ENCODE data around the gene NPC2.

The NPC2 gene

GRCh38 chr14:74528886-74529285 lies 35.8 kb upstream of the NPC2 start:
- Histone ChIP-seq H3K4me3 (ENCODE audit: low read length) (no peak overlapping the region), H3K27me3 (ENCODE audit: insufficient read depth, low read length) (no peaks in the 10 kb centered on the region), H3K36me3 (ENCODE audit: insufficient read depth, low read length) (no peaks in the 10 kb centered on the region), H3K27ac (ENCODE audit: low read depth, low read length) (no peak overlapping the region), H3K4me1 (ENCODE audit: insufficient read depth, low read length) (no peaks in the 10 kb centered on the region), H3K9me3 (ENCODE audit: insufficient read depth, low read depth, low read length) (no peaks in the 10 kb centered on the region), H3K9ac (ENCODE audit: low read depth, low read length) (no peak overlapping the region)
- 93% methylated on average over 10 of the region's 10 CpGs for WGBS

- whole genome bisulfite sequencing = 93% methylated on average over 14 of the region's 14 CpGs
- Histone ChIP-seq H3K4me1 (ENCODE audit: insufficient read depth, low read length) (no peaks in the 10 kb centered on the region), H3K27me3 (ENCODE audit: insufficient read depth, low read length) (no peaks in the 10 kb centered on the region), H3K27ac (ENCODE audit: low read depth, low read length) (no peak overlapping the region), H3K9ac (ENCODE audit: low read depth, low read length) (no peak overlapping the region), H3K4me3 (ENCODE audit: low read length) (no peak overlapping the region), H3K9me3 (ENCODE audit: insufficient read depth, low read depth, low read length) (no peaks in the 10 kb centered on the region), H3K36me3 (ENCODE audit: insufficient read depth, low read length) (no peaks in the 10 kb centered on the region)
Measured at GRCh38 chr14:74528406-74528805, 35.3 kb upstream of the NPC2 start.

GRCh38 chr14:74527736-74528280 lies 34.7 kb upstream of the NPC2 start:
- Histone ChIP-seq H3K9me3 (ENCODE audit: insufficient read depth, low read depth, low read length) (no peaks in the 10 kb centered on the region), H3K27ac (ENCODE audit: low read depth, low read length) (no peak overlapping the region), H3K27me3 (ENCODE audit: insufficient read depth, low read length) (no peaks in the 10 kb centered on the region), H3K4me3 (ENCODE audit: low read length) (no peak overlapping the region), H3K4me1 (ENCODE audit: insufficient read depth, low read length) (no peaks in the 10 kb centered on the region), H3K9ac (ENCODE audit: low read depth, low read length) (no peak overlapping the region), H3K36me3 (ENCODE audit: insufficient read depth, low read length) (no peaks in the 10 kb centered on the region)
- WGBS = 87% methylated on average over 9 of the region's 10 CpGs

GRCh38 chr14:74526854-74527585 lies 33.9 kb upstream of the NPC2 start:
- Histone ChIP-seq H3K4me3 (ENCODE audit: low read length) (no peak overlapping the region), H3K9me3 (ENCODE audit: insufficient read depth, low read depth, low read length) (no peaks in the 10 kb centered on the region), H3K9ac (ENCODE audit: low read depth, low read length) (no peak overlapping the region), H3K27me3 (ENCODE audit: insufficient read depth, low read length) (no peaks in the 10 kb centered on the region), H3K4me1 (ENCODE audit: insufficient read depth, low read length) (no peaks in the 10 kb centered on the region), H3K27ac (ENCODE audit: low read depth, low read length) (no peak overlapping the region), H3K36me3 (ENCODE audit: insufficient read depth, low read length) (no peaks in the 10 kb centered on the region)
- WGBS = 88% methylated on average over 10 of the region's 10 CpGs

GRCh38 chr14:74525361-74525851 lies 32.3 kb upstream of the NPC2 start:
- WGBS = 76% methylated on average over 4 of the region's 4 CpGs
- no peak overlapping the region for H3K9ac ChIP-seq (ENCODE audit: low read depth, low read length)
- H3K27ac ChIP-seq (ENCODE audit: low read depth, low read length) = no peak overlapping the region

GRCh38 chr14:74524812-74525135 lies 31.7 kb upstream of the NPC2 start:
- no peak overlapping the region for H3K27ac ChIP-seq (ENCODE audit: low read depth, low read length)
- no peaks in the 10 kb centered on the region for H3K36me3 ChIP-seq (ENCODE audit: insufficient read depth, low read length)
- H3K9me3 ChIP-seq (ENCODE audit: insufficient read depth, low read depth, low read length) = no peaks in the 10 kb centered on the region
- no peaks in the 10 kb centered on the region for H3K4me1 ChIP-seq (ENCODE audit: insufficient read depth, low read length)
- H3K4me3 ChIP-seq (ENCODE audit: low read length) = no peak overlapping the region
- H3K27me3 ChIP-seq (ENCODE audit: insufficient read depth, low read length) = no peaks in the 10 kb centered on the region
- H3K9ac ChIP-seq (ENCODE audit: low read depth, low read length) = no peak overlapping the region

More at GRCh38 chr14:74525361-74525851, 32.3 kb upstream of the NPC2 start:
- Histone ChIP-seq H3K36me3 (ENCODE audit: insufficient read depth, low read length) (no peaks in the 10 kb centered on the region), H3K9me3 (ENCODE audit: insufficient read depth, low read depth, low read length) (no peaks in the 10 kb centered on the region), H3K27me3 (ENCODE audit: insufficient read depth, low read length) (no peaks in the 10 kb centered on the region), H3K4me3 (ENCODE audit: low read length) (no peak overlapping the region), H3K4me1 (ENCODE audit: insufficient read depth, low read length) (no peaks in the 10 kb centered on the region)

GRCh38 chr14:74524076-74524811 lies 31.1 kb upstream of the NPC2 start:
- WGBS = 82% methylated on average over 14 of the region's 14 CpGs
- H3K27ac ChIP-seq (ENCODE audit: low read depth, low read length) = no peak overlapping the region

GRCh38 chr14:74522740-74523139 lies 29.6 kb upstream of the NPC2 start:
- H3K27me3 ChIP-seq (ENCODE audit: insufficient read depth, low read length) = no peaks in the 10 kb centered on the region
- H3K9me3 ChIP-seq (ENCODE audit: insufficient read depth, low read depth, low read length) = no peaks in the 10 kb centered on the region
- no peak overlapping the region for H3K27ac ChIP-seq (ENCODE audit: low read depth, low read length)
- H3K4me3 ChIP-seq (ENCODE audit: low read length) = no peak overlapping the region
- H3K36me3 ChIP-seq (ENCODE audit: insufficient read depth, low read length) = no peaks in the 10 kb centered on the region
- no peaks in the 10 kb centered on the region for H3K4me1 ChIP-seq (ENCODE audit: insufficient read depth, low read length)
- WGBS = 93% methylated on average over 7 of the region's 7 CpGs
- no peak overlapping the region for H3K9ac ChIP-seq (ENCODE audit: low read depth, low read length)

More at GRCh38 chr14:74524076-74524811, 31.1 kb upstream of the NPC2 start:
- no peaks in the 10 kb centered on the region for H3K36me3 ChIP-seq (ENCODE audit: insufficient read depth, low read length)
- no peaks in the 10 kb centered on the region for H3K9me3 ChIP-seq (ENCODE audit: insufficient read depth, low read depth, low read length)
- H3K27me3 ChIP-seq (ENCODE audit: insufficient read depth, low read length) = no peaks in the 10 kb centered on the region
- H3K4me3 ChIP-seq (ENCODE audit: low read length) = no peak overlapping the region
- H3K4me1 ChIP-seq (ENCODE audit: insufficient read depth, low read length) = no peaks in the 10 kb centered on the region
- H3K9ac ChIP-seq (ENCODE audit: low read depth, low read length) = no peak overlapping the region

- no peak overlapping the region for H3K4me3 ChIP-seq (ENCODE audit: low read length)
- H3K36me3 ChIP-seq (ENCODE audit: insufficient read depth, low read length) = no peaks in the 10 kb centered on the region
- no peaks in the 10 kb centered on the region for H3K9me3 ChIP-seq (ENCODE audit: insufficient read depth, low read depth, low read length)
- H3K27ac ChIP-seq (ENCODE audit: low read depth, low read length) = no peak overlapping the region
- H3K27me3 ChIP-seq (ENCODE audit: insufficient read depth, low read length) = no peaks in the 10 kb centered on the region
- H3K4me1 ChIP-seq (ENCODE audit: insufficient read depth, low read length) = peaks cover 4% of the 10 kb centered on the region; the same call in 1 of the 2 replicates
- WGBS = 91% methylated on average over 9 of the region's 10 CpGs
- no peak overlapping the region for H3K9ac ChIP-seq (ENCODE audit: low read depth, low read length)
Measured at GRCh38 chr14:74521756-74522155, 28.7 kb upstream of the NPC2 start.

GRCh38 chr14:74519316-74520074 lies 26.4 kb upstream of the NPC2 start:
- Histone ChIP-seq H3K9ac (ENCODE audit: low read depth, low read length) (no peak overlapping the region), H3K4me1 (ENCODE audit: insufficient read depth, low read length) (peaks cover 7% of the 10 kb centered on the region; the same call in 1 of the 2 replicates), H3K36me3 (ENCODE audit: insufficient read depth, low read length) (no peaks in the 10 kb centered on the region), H3K4me3 (ENCODE audit: low read length) (no peak overlapping the region), H3K27me3 (ENCODE audit: insufficient read depth, low read length) (no peaks in the 10 kb centered on the region), H3K9me3 (ENCODE audit: insufficient read depth, low read depth, low read length) (no peaks in the 10 kb centered on the region), H3K27ac (ENCODE audit: low read depth, low read length) (no peak overlapping the region)
- WGBS = 90% methylated on average over 6 of the region's 6 CpGs

- no peaks in the 10 kb centered on the region for H3K36me3 ChIP-seq (ENCODE audit: insufficient read depth, low read length)
- H3K4me3 ChIP-seq (ENCODE audit: low read length) = no peak overlapping the region
- H3K4me1 ChIP-seq (ENCODE audit: insufficient read depth, low read length) = peaks cover 7% of the 10 kb centered on the region; the same call in 1 of the 2 replicates
- H3K9ac ChIP-seq (ENCODE audit: low read depth, low read length) = no peak overlapping the region
- no peaks in the 10 kb centered on the region for H3K27me3 ChIP-seq (ENCODE audit: insufficient read depth, low read length)
- no peak overlapping the region for H3K27ac ChIP-seq (ENCODE audit: low read depth, low read length)
- 95% methylated on average over 6 of the region's 6 CpGs for WGBS
- no peaks in the 10 kb centered on the region for H3K9me3 ChIP-seq (ENCODE audit: insufficient read depth, low read depth, low read length)
Measured at GRCh38 chr14:74518221-74518620, 25.1 kb upstream of the NPC2 start.
